GM21717 (cell line): ENCODE results near the gene CRYBB1.
A peak's percentile ranks its signal among the peaks of the same experiment; 100 is the strongest.

Experiments used
- ATAC-seq: cut with Tn5 transposase; IDR thresholded peaks from one replicate; pipeline ENCODE4 v1.9.1; 2021; ENCODE audit warnings: mild to moderate bottlenecking, moderate library complexity; ENCODE audit not compliant: unreplicated experiment

The CRYBB1 gene

GRCh38 chr22:26617271-26618199 is at the start of gene CRYBB1:
CRYBB1 (minus strand) TSS chr22:26618027; CDS start chr22:26616319, 1,708 bp downstream.
- ATAC-seq, result no peak

DNA sequence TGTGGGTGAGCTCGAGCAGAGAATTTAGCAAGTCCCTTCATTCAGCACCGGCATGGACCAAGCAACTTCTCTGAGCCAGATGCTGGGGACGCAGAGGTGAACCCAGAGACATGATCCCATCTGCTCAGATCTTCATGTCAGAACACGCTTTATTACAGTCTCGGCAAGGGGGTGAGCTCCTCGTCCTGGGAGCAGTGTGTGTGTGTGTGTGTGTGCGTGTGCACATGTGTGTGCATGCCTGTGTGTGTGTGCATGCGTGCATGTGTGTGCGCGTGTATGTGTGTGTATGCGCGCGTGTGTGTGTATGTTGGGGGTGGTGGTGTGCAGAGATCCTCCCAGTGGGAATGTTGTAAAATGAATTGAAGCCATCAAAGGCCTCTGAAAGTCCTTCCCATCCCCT is 49.3 kb upstream of the CRYBB1 start:
- no peak for ATAC-seq

DNA sequence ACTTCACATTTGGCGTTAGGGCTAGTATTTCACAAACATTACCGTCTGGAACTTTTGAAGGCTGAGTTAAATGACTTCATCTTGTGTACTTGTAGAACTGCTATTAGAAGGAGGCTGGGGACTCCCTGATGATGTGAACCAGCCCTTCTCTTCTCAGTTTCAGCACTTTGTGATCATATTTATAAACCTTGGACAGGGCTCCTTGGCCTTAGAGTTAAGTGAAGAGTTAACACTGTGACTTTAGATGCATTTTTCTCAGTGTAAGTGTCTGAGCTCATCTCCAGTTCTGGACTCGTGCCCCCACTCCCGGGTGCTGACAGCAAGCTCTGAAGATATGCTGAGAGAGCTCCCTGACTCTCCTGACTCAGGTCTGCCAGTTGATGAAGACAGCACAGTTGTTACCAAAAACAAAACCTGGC is 48.0 kb upstream of the CRYBB1 start:
- peak; percentile 3 for ATAC-seq

- ATAC-seq, result no peak
These were observed 45.6 kb upstream of the CRYBB1 start for GRCh38 chr22:26663374-26663923.

GRCh38 chr22:26662160-26662559 is 44.3 kb upstream of the CRYBB1 start:
- ATAC-seq, result no peak

- ATAC-seq, result no peak
These were observed 43.2 kb upstream of the CRYBB1 start for GRCh38 chr22:26660961-26661578.

DNA sequence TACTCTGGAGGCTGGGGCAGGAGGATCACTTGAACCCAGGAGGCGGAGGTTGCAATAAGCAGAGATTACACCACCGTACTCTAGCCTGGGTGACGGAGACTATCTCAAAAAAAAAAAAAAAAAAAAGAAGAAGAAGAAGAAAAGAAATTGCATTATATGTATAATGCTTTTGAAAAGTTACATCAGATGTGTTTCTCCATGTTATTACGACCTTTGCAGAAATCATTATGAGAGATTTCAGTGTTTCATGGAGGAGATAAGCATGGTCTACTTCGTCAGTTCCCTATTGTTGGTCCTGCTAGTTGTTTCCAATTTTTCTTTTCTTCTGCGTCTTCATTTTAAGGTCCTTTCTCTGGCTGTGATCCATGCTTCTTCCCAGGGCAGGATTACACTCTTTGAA is 42.5 kb upstream of the CRYBB1 start:
- no peak for ATAC-seq

DNA sequence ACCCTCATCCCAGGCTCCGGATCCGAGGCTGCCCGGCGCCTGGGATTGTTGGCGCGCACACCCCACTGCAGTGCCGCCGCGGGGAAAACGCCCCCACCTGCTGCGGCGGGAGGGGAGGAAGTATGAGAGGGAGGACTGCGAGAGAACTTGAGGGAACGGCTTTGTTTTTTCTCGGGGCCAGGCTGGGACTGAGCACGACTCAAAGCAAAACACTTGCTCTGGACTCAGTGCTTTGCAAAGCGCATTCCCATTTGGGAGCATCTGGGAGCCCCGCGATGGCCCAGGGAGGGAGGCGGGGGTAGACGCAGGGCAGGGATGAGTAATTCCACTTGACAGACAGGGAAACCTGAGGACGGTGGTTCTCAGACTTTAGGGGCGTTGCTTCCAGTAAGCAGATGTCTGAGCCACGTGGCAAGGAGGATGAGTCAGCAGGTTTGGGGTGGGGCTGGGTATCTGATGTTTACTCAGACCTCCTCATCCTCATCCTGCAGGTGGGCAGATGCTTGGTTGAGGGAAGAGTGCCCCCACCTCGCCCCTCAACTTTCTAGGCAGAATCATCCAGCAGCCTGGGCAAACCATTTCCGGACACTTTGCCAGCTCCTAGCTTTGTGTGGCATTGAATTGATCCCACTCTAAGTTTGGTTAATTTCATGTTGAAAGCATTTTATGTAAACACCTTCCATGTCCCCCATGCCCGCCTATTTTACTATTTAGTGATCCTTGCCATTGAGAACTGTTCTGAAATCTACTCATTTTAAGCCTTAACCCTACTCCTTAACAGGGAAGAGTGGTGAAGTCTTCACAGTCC is 41.0 kb upstream of the CRYBB1 start:
- ATAC-seq, result peak; percentile 63

DNA sequence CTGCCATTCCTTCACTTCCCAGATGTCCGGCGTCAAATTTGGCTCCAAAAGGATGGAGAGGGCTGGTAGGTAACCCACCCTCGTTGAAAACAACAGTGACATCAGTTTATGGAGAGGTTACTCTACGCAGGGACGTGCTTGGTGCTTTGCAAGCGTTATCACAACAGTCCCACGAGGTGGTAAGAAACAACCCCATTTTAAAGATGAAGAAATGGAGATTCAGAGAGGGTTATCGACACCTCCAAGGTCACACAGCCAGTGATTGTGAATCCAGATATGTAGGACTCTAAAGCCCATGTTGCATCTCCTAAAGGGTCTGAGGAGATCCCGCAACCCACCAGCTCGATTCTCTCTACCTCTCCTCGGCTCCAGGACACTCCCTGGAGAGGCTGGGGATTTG is 40.3 kb upstream of the CRYBB1 start:
- ATAC-seq, result no peak

GRCh38 chr22:26656891-26657851 is 39.3 kb upstream of the CRYBB1 start, which contains the start of gene MIAT:
MIAT (plus strand) TSS chr22:26657588.
- ATAC-seq, result no peak

GRCh38 chr22:26651815-26652214 is 34.0 kb upstream of the CRYBB1 start:
- no peak for ATAC-seq

DNA sequence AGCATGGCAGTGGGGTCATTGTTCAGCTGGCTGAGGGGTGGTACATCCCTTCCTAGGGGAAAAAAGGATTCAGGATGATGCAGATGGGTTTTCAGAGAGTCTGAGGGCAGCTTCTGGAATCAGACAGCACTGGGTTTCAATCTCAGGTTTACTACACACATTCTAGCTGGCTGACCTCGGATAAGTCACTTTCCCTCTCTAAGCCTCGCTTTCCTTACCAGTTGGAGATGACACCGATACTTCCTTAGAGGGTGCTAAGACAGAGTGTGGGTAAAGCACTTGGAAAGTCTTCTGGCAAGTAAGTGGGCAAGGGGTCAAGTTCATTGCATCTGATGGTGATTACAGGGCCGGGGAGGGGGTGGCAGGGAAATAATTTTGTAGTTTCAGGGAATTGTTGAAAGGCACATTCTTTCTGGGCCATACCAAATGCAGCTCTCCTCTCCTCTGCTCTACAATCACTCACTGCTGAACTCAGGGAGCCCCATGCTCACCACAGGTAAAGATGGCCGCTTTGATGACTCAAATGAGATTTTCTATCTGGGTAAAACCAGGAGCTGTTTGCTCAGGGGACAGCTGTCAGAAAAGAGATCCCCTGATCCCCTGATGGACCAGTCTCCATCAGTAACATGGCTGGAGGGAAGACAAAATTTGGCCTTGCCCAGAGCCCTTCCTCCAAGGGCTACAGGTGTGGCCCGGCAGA is 33.0 kb upstream of the CRYBB1 start:
- ATAC-seq, result no peak

- no peak for ATAC-seq
These were observed 30.9 kb upstream of the CRYBB1 start for GRCh38 chr22:26648528-26649388.

DNA sequence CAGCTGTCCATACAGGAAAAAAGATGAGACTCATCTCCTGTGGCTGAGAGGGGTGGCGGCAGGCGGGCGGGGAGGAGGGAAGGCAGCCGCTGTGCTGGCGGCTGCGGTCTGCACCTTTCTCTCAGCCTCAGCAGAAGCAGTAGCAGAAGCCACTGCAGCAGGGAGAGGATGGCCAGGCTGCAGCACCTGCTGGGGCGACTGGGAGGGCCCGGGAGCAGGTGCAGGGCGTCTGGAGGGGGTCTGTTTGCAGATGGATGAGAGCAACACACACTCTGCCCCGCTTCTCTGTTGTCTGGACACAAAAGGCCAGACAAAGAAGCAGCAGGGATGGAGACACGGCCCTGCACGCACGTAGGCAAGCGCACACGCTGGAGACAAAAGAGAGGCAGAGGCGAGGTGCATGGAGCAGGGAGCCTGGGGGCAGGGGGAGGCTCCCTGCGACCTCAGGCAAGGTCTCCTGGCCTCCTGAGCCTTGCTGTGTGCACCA is 30.2 kb upstream of the CRYBB1 start:
- no peak for ATAC-seq

GRCh38 chr22:26646158-26646557 is 28.3 kb upstream of the CRYBB1 start:
- ATAC-seq, result no peak

DNA sequence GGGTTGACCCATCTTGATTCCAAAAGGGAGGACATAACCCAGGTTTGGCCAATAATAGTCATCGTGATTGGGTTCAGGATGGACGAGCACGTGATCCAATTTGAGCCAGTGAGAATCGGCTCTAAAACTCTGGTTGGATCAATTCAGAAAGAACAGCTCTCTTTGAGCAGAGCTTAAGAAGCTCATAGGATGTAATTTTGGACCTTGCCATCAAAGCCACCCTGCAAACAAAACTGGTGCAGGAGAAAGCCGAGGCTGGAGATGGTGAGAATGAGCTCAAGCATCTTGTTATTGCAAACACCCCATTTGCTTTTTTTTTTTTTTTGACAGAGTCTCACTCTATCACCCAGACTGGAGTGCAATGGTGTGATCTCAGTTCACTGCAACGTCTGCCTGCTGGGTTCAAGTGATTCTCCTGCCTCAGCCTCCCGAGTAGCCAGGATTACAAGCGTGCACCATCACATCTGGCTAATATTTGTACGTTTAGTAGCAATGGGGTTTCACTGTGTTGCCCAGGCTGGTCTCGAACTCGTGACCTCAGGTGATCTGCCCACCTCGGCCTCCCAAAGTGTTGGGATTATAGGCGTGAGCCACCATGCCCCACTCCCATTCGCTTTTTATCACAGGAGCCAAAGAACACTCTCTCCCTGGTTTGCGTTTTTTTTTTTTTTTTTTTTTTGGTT is 25.7 kb upstream of the CRYBB1 start:
- ATAC-seq, result no peak
